ENCODE results near the gene SPATA1.

Gene SPATA1

GRCh38 chr1:84506002-84506728 lies at the start of gene SPATA1, which contains the start of gene GNG5:
Gene SPATA1, plus strand, starts transcription at chr1:84506386. Its CDS starts 9,974 bp downstream, at chr1:84516360.
Gene GNG5, minus strand, starts transcription at chr1:84506581. Its CDS starts 490 bp downstream, at chr1:84506091.
- peak within 1 kb of the TSS; percentile 75 for H3K4me3 ChIP-seq

GRCh38 chr1:84462118-84462517 lies 44.1 kb upstream of the SPATA1 start:
- Histone ChIP-seq H3K9me3 (no peaks in the 10 kb centered on the region), H3K4me1 (no peaks in the 10 kb centered on the region), H3K27me3 (ENCODE audit: low read depth) (peaks cover 11% of the 10 kb centered on the region; the same call in 1 of the 2 replicates), H3K36me3 (replicated peaks) (no peaks in the 10 kb centered on the region), H3K4me3 (no peak overlapping the region)
- in situ Hi-C loops (cut with MboI; ENCODE audit: low sequenced_read_pairs) = no loop called here
- DNase-seq (ENCODE audit: low spot score in 2 of 2) = no peak

More at GRCh38 chr1:84506002-84506728, at the start of gene SPATA1, which contains the start of gene GNG5:
- Histone ChIP-seq H3K9me3 (no peaks in the 10 kb centered on the region), H3K27me3 (ENCODE audit: low read depth) (no peaks in the 10 kb centered on the region), H3K4me1 (peaks cover 30% of the 10 kb centered on the region), H3K36me3 (replicated peaks) (peaks cover 5% of the 10 kb centered on the region)
- in situ Hi-C loops (cut with MboI; ENCODE audit: low sequenced_read_pairs) = no loop called here
- DNase-seq (ENCODE audit: low spot score in 2 of 2) = peak; percentile 95 to 99

- Histone ChIP-seq H3K27me3 (ENCODE audit: low read depth) (peaks cover 14% of the 10 kb centered on the region), H3K4me1 (no peaks in the 10 kb centered on the region), H3K36me3 (replicated peaks) (no peaks in the 10 kb centered on the region), H3K9me3 (no peaks in the 10 kb centered on the region), H3K4me3 (no peak overlapping the region)
- in situ Hi-C loops (cut with MboI; ENCODE audit: low sequenced_read_pairs) = no loop called here
- no peak for DNase-seq (ENCODE audit: low spot score in 2 of 2)
Measured at GRCh38 chr1:84467298-84467697, 38.9 kb upstream of the SPATA1 start.

GRCh38 chr1:84476225-84476624 lies 30.0 kb upstream of the SPATA1 start:
- Histone ChIP-seq H3K4me1 (peaks cover 7% of the 10 kb centered on the region), H3K9me3 (peaks cover 6% of the 10 kb centered on the region; the same call in 1 of the 2 replicates), H3K4me3 (no peak overlapping the region), H3K36me3 (replicated peaks) (no peaks in the 10 kb centered on the region; the same call in 1 of the 2 replicates), H3K27me3 (ENCODE audit: low read depth) (peaks cover 22% of the 10 kb centered on the region)
- in situ Hi-C loops (cut with MboI; ENCODE audit: low sequenced_read_pairs) = no loop called here
- DNase-seq (ENCODE audit: low spot score in 2 of 2) = no peak

GRCh38 chr1:84478876-84479868 lies 27.0 kb upstream of the SPATA1 start, which contains the start of gene RPF1:
Gene RPF1, plus strand, starts transcription at chr1:84479266. Its CDS starts 16 bp downstream, at chr1:84479282.
- in situ Hi-C loops (cut with MboI; ENCODE audit: low sequenced_read_pairs) = no loop called here
- peak within 1 kb of the TSS; percentile 80 for H3K4me3 ChIP-seq
- H3K9me3 ChIP-seq = peaks cover 6% of the 10 kb centered on the region; the same call in 1 of the 2 replicates

GRCh38 chr1:84479998-84480397 lies 26.2 kb upstream of the SPATA1 start:
- Histone ChIP-seq H3K36me3 (replicated peaks) (peaks cover 12% of the 10 kb centered on the region), H3K27me3 (ENCODE audit: low read depth) (peaks cover 10% of the 10 kb centered on the region), H3K9me3 (peaks cover 6% of the 10 kb centered on the region; the same call in 1 of the 2 replicates), H3K4me1 (peaks cover 8% of the 10 kb centered on the region), H3K4me3 (peak overlapping the region; percentile 80)
- DNase-seq (ENCODE audit: low spot score in 2 of 2) = peak in 1 of 2 experiments; percentile 12
- in situ Hi-C loops (cut with MboI; ENCODE audit: low sequenced_read_pairs) = no loop called here

More at GRCh38 chr1:84478876-84479868, 27.0 kb upstream of the SPATA1 start, which contains the start of gene RPF1:
- peak; percentile 80 to 84 for DNase-seq (ENCODE audit: low spot score in 2 of 2)
- peaks cover 15% of the 10 kb centered on the region for H3K27me3 ChIP-seq (ENCODE audit: low read depth)
- peaks cover 12% of the 10 kb centered on the region for H3K36me3 ChIP-seq (replicated peaks)
- peaks cover 8% of the 10 kb centered on the region for H3K4me1 ChIP-seq

- no peak for DNase-seq (ENCODE audit: low spot score in 2 of 2)
- peak overlapping the region; percentile 80; the same call in 1 of the 2 replicates for H3K4me3 ChIP-seq
- H3K36me3 ChIP-seq (replicated peaks) = peaks cover 18% of the 10 kb centered on the region
- in situ Hi-C loops (cut with MboI; ENCODE audit: low sequenced_read_pairs) = no loop called here
- H3K9me3 ChIP-seq = peaks cover 6% of the 10 kb centered on the region; the same call in 1 of the 2 replicates
- H3K27me3 ChIP-seq (ENCODE audit: low read depth) = peaks cover 5% of the 10 kb centered on the region
- peaks cover 8% of the 10 kb centered on the region for H3K4me1 ChIP-seq
Measured at GRCh38 chr1:84480650-84481049, 25.5 kb upstream of the SPATA1 start.

GRCh38 chr1:84481317-84481716 lies 24.9 kb upstream of the SPATA1 start:
- H3K4me3 ChIP-seq = no peak overlapping the region
- no peaks in the 10 kb centered on the region for H3K27me3 ChIP-seq (ENCODE audit: low read depth)
- DNase-seq (ENCODE audit: low spot score in 2 of 2) = no peak
- peaks cover 21% of the 10 kb centered on the region for H3K36me3 ChIP-seq (replicated peaks)
- peaks cover 6% of the 10 kb centered on the region; the same call in 1 of the 2 replicates for H3K9me3 ChIP-seq
- in situ Hi-C loops (cut with MboI; ENCODE audit: low sequenced_read_pairs) = no loop called here
- peaks cover 8% of the 10 kb centered on the region for H3K4me1 ChIP-seq

- Histone ChIP-seq H3K27me3 (ENCODE audit: low read depth) (no peaks in the 10 kb centered on the region), H3K4me3 (no peak overlapping the region), H3K36me3 (replicated peaks) (peaks cover 43% of the 10 kb centered on the region), H3K9me3 (no peaks in the 10 kb centered on the region), H3K4me1 (no peaks in the 10 kb centered on the region; the same call in 1 of the 2 replicates)
- in situ Hi-C loops (cut with MboI; ENCODE audit: low sequenced_read_pairs) = no loop called here
- DNase-seq (ENCODE audit: low spot score in 2 of 2) = no peak
Measured at GRCh38 chr1:84488107-84488506, 18.1 kb upstream of the SPATA1 start.

GRCh38 chr1:84489766-84490165 lies 16.4 kb upstream of the SPATA1 start:
- Histone ChIP-seq H3K9me3 (no peaks in the 10 kb centered on the region), H3K27me3 (ENCODE audit: low read depth) (no peaks in the 10 kb centered on the region), H3K4me3 (no peak overlapping the region), H3K36me3 (replicated peaks) (peaks cover 46% of the 10 kb centered on the region), H3K4me1 (no peaks in the 10 kb centered on the region; the same call in 1 of the 2 replicates)
- no peak for DNase-seq (ENCODE audit: low spot score in 2 of 2)
- in situ Hi-C loops (cut with MboI; ENCODE audit: low sequenced_read_pairs) = no loop called here

GRCh38 chr1:84492726-84493125 lies 13.5 kb upstream of the SPATA1 start:
- no peaks in the 10 kb centered on the region for H3K9me3 ChIP-seq
- H3K27me3 ChIP-seq (ENCODE audit: low read depth) = no peaks in the 10 kb centered on the region
- H3K4me1 ChIP-seq = no peaks in the 10 kb centered on the region; the same call in 1 of the 2 replicates
- H3K36me3 ChIP-seq (replicated peaks) = peaks cover 66% of the 10 kb centered on the region
- H3K4me3 ChIP-seq = no peak overlapping the region
- in situ Hi-C loops (cut with MboI; ENCODE audit: low sequenced_read_pairs) = no loop called here
- no peak for DNase-seq (ENCODE audit: low spot score in 2 of 2)

GRCh38 chr1:84493747-84494146 lies 12.4 kb upstream of the SPATA1 start:
- Histone ChIP-seq H3K27me3 (ENCODE audit: low read depth) (no peaks in the 10 kb centered on the region), H3K9me3 (no peaks in the 10 kb centered on the region), H3K4me3 (no peak overlapping the region), H3K36me3 (replicated peaks) (peaks cover 71% of the 10 kb centered on the region), H3K4me1 (no peaks in the 10 kb centered on the region; the same call in 1 of the 2 replicates)
- in situ Hi-C loops (cut with MboI; ENCODE audit: low sequenced_read_pairs) = no loop called here
- no peak for DNase-seq (ENCODE audit: low spot score in 2 of 2)

- Histone ChIP-seq H3K4me3 (no peak overlapping the region), H3K27me3 (ENCODE audit: low read depth) (no peaks in the 10 kb centered on the region), H3K4me1 (no peaks in the 10 kb centered on the region; the same call in 1 of the 2 replicates), H3K9me3 (no peaks in the 10 kb centered on the region), H3K36me3 (replicated peaks) (peaks cover 79% of the 10 kb centered on the region)
- in situ Hi-C loops (cut with MboI; ENCODE audit: low sequenced_read_pairs) = no loop called here
- no peak for DNase-seq (ENCODE audit: low spot score in 2 of 2)
Measured at GRCh38 chr1:84496498-84496897, 9.7 kb upstream of the SPATA1 start.
